Neutrophil (primary cell): ENCODE data around the gene NISCH.

Source experiments
- H3K27ac ChIP-seq: fragments of 200-600 bp; sonication (generic); 2 replicates; pipeline ENCODE4 v1.5.1; 2016; ENCODE audit warnings: mild to moderate bottlenecking, moderate library complexity
- H3K27me3 ChIP-seq: fragments of 200-600 bp; sonication (generic); 2 replicates; pipeline ENCODE4 v1.6.0; 2016; ENCODE audit warnings: mild to moderate bottlenecking
- H3K36me3 ChIP-seq: fragments of 200-600 bp; sonication (generic); 2 replicates; pipeline ENCODE4 v1.5.1; 2017
- H3K4me1 ChIP-seq, 2 experiments: fragments of 200-600 bp in 1 of 2; sonication (generic) in 1 of 2; 1 replicate in 1 of 2; 2 replicates in 1 of 2; pipeline versions ENCODE4 v1.5.1 to v1.6.1; 2013 to 2016; ENCODE audit warnings: low read depth in 1 of 2, low read length in 1 of 2, mild to moderate bottlenecking in 1 of 2, moderate library complexity in 1 of 2; ENCODE audit not compliant: control insufficient read depth in 1 of 2, insufficient read depth in 1 of 2
- H3K4me3 ChIP-seq, 2 experiments: fragments of 200-600 bp in 1 of 2; sonication (generic) in 1 of 2; 1 replicate in 1 of 2; 2 replicates in 1 of 2; pipeline ENCODE4 v1.5.1; 2013 to 2016; ENCODE audit warnings: low read depth in 1 of 2, low read length in 1 of 2, mild to moderate bottlenecking in 1 of 2, moderate library complexity in 1 of 2
- H3K9me3 ChIP-seq: fragments of 200-600 bp; sonication (generic); 2 replicates; pipeline ENCODE4 v1.5.1; 2016
- CTCF ChIP-seq: fragments of 200-600 bp; sonication (generic); IDR thresholded peaks from 2 replicates; pipeline ENCODE4 v1.5.1; 2016; ENCODE audit warnings: antibody characterized with exemption

Gene NISCH

DNA sequence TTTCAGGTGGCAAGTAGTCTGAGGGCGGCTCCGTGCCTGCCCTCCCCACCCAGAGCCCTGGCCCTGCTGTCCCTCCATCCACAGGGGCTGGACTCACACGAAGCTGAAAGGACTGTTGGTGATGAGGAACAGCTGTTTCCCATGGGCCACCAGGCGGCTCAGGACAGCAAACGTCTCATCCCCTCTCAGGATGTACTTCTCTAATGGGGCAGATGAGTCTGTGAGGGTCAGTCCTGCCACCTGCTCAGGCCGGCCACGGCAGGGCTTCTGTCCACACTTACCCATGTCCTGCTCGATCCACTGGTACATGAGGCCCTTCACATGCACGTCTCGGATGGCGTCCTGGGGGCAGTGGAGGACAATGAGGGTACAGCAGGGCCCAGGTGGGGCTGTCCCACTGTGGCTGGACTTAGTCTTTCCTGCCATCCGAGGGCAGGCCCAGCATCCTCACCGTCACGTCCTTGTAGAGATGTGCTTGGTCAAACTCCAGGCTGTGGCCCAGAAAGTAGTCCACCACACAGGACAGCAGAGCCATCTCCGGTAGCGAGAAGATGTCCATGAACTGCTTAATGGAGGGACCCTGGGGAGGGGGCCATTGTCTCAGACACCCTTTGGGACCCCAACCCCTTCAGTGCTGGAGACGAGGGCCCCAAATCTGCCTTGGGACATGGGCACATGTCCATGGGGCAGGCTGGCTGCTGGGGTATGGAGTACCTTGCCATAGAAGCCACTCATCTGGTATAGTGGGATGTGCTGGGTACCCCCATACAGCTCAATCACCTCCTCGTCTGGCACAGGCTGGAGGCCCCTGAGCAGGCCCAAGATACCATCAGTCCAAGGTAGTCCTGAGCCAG, 72.6 kb downstream of the NISCH start:
- Histone ChIP-seq H3K9me3 (no peaks in the 10 kb centered on the region), H3K27ac (no peak overlapping the region), H3K36me3 (no peaks in the 10 kb centered on the region), H3K4me1 (peaks cover 0 to 3% of the 10 kb centered on the region in 2 experiments), H3K4me3 (no peak overlapping the region), H3K27me3 (peaks cover 28% of the 10 kb centered on the region)
- no peak for TF ChIP-seq CTCF

- Histone ChIP-seq H3K27ac (no peak overlapping the region), H3K27me3 (peaks cover 35% of the 10 kb centered on the region), H3K4me1 (peaks cover 0 to 8% of the 10 kb centered on the region in 2 experiments), H3K4me3 (no peak overlapping the region), H3K9me3 (no peaks in the 10 kb centered on the region), H3K36me3 (no peaks in the 10 kb centered on the region)
- no peak for TF ChIP-seq CTCF
Measured at GRCh38 chr3:52528586-52529375, 73.4 kb downstream of the NISCH start.

DNA sequence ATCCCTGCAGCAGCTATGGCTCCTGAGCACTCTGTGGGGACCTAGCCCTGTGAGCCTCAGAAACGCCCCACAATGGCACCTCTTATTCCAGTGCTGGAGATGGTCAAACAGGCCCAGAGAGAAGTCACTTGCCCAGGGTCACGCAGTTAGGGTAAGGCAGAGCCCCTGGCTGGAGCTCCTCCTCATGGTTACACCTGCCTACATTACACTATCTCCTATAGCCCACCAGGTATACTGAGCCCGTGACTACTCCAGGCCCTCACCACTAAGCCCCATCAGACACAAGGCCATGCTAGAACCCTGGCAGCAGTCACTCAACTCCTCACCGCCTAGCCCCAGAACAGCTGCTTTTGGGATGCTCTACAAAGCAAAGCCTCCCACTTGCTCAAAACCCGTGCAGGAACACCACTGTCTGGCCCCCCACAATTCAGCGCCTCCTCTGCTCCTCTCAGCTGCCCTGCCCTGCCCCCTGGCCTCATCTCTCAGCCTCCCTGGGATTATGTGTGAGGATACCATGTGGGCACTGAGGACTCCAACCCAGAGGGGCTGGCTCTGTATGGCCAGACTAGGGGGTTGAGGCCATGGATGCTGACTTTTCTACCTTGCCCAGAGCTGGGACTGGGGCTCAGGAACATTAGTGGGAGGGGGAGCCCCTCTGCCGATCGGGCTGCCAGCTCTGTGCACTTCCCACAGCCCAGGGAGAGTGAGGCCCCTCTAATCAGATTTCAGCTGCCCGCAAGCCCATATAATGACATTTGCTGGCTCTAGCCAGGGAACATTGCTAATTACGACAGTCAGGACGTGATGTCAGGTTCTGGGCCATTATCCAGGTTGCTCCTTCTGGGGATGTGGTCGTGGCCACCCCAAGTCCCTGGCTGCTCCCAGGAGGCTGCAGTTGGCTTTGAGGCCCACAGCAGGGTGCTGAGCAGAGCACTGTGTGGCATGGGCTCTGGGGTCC, 74.3 kb downstream of the NISCH start:
- Histone ChIP-seq H3K36me3 (no peaks in the 10 kb centered on the region), H3K27me3 (peaks cover 44% of the 10 kb centered on the region), H3K4me3 (no peak overlapping the region), H3K4me1 (peaks cover 3 to 14% of the 10 kb centered on the region in 2 experiments), H3K9me3 (no peaks in the 10 kb centered on the region), H3K27ac (no peak overlapping the region)
- TF ChIP-seq CTCF = no peak

DNA sequence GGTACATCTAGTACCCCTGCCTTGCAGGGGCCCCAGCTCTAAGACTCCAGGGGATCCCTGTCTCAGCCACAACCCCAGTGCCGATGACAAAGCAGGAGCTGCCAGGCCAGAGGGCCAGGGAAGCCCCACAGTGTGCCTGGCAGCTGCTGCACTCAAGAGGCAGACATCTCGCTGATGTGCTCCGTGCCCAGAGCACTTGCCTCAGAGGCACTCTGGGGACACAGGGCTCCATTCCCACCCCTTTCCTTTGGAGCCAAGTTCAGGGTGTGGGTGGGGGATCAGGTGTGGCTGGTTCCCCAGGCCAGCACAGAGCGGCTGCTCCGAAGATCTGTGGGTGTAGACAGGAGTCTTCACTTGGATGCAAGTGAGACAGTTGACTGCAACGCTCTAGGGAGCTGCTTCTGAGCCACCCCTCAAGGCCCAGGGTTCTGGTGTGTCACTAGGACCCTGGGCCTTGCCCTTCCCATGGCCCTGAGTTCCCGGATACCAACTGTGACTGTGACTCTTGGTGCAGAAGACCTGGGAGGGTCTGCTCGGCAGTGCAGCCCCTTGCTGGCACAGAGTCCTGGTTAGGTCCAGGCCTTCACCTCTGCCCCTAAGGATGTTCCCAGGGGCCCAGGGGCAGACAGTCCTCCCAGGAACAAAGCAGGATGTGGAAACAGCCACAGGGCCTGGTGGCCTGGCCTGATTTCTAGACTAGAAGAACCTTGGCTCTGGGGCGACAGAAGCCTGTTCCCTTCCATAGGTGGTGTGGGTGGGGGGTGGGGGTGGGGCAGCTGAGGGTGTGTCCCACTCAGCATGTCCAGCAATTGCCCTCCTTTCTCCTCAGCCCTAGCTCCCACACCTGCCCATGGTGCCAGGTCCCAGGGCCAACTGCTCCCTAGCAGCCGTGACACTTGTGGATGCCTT, 75.8 kb downstream of the NISCH start:
- no peak for TF ChIP-seq CTCF
- Histone ChIP-seq H3K4me3 (no peak overlapping the region), H3K9me3 (no peaks in the 10 kb centered on the region), H3K36me3 (no peaks in the 10 kb centered on the region), H3K27ac (no peak overlapping the region), H3K27me3 (peaks cover 59% of the 10 kb centered on the region), H3K4me1 (peaks cover 3 to 16% of the 10 kb centered on the region in 2 experiments)
